Measurements from ENCODE around the gene TSPAN2.

TSPAN2 gene

DNA sequence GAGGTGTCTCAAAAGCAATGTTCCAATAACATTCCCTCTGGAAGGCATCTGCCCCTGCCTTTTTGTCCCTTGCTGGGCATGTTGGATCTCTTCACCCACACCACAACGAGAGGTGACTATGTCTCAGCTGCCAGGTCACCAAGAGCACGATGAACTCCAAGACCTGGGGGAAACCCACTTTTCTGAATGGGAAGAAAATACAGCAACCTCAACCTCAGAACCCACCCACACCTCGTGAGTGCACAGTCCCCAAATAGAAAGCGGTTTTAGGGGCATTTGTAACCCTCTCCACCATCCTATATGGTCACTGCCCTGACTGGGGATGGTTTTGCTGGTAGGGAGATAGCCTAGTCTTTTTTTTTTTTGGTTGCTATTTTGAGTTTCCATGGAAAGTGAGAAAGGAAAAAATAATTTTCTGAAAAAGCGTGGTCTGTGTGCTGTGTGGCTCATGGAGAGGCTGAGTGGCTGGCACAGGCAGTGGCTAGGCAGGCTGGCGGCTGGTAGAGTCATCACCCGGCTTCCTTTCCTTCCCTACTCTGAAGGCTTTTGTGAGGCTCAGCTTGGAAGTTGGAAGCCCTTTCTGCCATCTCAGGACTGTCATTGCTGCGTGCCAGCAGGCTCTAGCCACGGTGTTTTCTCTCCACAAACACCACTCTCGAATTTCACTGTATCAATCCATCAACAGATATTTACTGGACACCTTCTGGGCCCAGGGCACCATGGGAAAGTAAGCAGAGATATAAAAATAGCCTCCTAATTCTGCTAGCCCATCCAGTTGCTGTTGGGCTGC lies 15.8 kb downstream of the TSPAN2 start:
- no peak for DNase-seq

DNA sequence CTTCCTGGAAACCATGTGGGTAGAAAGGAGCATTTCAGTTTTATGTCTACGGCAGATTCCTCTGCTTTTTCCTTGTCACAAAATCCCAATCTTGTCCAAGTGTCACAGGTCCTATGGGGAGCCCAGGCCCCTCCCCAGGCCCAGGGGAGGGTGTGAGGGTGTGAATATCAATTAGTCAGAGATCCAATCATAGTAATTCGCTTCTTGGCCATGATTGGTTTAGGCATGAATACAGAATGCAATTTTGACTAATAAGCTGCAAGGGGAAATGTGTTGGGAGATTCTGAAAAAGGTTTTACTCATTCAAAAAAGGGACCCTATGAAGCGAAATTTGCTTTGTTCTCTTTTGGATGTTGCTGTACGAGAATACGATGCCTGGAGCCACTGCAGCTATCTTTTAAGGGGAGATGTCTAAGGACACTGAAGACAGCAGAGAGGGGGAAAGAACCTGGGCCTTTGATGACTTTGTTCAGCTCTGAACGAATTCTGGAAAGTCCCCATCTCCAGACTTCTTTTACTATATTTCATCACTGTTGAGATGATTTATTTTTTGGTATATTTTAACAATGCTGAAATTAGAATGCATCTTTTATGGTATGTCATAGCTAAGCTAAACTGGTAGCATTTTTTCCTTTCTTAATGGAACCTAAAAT lies 18.2 kb downstream of the TSPAN2 start:
- DNase-seq, result no peak

DNA sequence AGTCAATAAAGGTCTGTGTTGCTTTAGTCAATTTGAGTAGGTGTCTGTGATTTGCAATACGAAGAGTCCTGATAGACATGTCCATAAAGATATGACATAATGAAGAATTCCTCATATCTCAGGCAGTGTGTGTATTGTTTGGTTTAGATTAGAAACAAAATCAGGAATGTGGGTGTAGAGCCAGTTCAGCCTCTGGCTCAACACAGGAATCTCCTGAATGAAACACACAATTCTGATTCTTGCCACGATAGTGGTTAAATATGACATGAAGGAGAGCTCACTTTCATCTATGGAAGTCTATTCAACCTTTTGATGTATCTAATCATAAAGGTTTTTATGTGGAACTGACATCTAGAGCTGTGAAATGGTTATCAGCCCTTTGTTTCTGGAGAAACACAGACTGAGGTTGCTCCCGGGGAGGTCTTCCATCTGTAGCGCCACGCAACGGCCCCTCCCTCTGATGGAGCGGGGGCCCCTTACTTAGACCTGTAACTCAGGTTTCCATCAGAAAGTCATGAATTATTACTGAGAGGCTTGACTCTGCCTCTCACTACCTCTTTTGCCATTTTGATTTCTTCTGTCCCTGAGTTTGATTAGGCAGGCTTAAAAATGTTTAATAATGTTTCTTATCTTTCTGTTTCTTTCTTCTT lies 19.5 kb downstream of the TSPAN2 start:
- no peak for DNase-seq

DNA sequence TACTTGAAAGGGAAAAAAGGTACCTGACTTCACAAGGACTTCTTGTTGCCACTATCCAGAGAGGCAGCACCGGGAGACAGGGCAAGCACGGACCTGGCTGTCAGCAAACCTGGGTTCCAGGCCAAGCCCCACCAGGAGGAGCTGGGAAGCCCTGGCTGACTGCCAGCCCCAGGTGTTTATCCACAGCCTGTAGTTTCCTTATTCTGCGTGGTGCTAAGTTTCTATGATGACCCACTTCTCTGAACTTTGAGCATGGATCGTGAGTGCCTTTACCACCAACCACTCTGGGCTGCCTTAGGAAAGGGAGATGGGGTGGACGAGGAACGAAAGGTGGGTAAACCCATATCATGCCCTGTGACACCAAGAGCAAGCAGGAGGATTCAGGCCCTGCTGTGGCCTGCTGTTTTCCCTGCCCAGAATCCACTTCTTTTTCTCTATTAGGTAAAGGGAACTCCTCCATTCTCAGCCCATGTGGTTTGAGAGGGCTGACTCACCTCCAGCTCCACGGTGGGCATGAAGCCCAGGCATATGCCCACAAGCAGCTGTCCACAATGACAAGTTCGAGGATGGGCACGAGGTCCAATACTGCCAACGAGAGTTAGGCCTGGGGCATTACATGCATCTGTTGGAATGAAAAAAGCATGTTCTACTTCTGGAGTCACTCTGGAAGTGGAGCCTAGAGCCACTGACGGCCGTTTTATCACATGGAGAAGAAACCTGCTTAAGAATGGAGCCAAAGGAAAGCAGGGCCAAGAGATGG lies 20.3 kb downstream of the TSPAN2 start:
- no peak for DNase-seq

DNA sequence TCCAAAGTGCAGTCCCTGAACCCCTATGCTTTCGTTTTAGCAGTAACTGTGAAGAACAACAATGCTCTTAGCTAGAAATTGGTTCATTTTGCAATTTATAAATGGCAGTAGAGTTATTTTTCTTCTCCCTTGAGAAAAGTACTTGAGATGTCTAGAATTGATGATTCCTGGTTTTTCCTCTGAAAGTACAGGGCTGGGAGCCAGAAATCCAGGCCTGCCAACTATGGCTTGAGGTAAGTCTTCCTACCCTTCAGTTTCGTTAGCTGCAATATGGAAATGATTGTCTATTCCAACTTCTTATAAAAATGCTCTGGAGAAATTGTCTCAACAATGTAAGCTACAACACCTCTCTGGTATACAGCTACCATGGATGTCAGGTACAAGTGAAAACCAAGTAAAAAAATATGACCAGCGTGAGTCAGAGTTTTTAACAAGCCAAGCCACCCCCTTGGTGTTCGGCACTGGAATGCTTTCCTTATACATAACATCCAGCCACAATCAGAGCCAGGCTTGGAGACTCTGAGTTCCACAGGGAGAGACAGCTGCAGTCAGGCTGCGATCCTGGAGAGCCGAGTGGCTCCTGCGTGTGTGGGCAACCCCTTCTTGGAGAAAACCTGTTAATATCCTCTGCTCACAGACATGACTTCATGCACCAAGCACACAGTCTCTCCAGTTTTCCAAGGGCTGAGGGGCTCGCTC lies 22.0 kb downstream of the TSPAN2 start:
- DNase-seq, result no peak

DNA sequence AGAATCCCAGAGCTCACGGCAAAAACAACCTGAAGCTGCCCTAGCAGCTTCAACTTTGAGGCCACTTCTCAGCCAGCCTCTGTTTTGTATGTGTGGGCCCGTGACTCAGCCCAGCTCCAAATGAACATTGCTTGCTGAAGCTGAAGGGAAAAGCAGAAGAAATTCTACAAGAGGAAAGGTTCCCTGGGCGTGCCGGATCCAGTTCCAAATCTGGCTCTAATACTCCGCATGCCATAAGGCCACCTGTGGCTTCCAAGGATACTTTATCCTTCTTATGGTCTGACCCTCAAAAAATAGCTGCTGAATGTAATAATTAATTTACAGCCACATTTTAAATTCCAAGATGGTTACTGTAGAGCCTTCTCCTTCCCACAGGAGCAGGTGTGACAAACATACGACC lies 24.3 kb downstream of the TSPAN2 start:
- DNase-seq, result no peak

DNA sequence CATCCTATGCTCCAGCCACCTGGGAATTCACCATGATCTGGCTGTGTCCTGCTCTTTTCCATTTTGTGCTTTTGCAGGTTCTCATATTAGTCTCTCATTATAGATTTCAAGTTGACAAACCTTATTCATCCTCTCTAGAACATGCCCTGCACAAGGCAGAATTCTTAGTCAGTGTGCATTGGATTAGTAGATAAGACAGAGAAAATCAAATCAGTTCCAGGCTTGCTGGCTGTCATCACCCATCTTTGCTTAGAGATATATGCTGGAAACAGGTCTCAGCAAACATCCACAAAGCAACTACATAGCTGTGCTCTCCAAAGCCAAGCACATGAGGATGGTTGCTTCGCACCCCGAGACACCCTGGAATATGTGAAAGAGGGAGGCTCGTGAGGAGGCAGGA lies 24.8 kb downstream of the TSPAN2 start:
- no peak for DNase-seq

DNA sequence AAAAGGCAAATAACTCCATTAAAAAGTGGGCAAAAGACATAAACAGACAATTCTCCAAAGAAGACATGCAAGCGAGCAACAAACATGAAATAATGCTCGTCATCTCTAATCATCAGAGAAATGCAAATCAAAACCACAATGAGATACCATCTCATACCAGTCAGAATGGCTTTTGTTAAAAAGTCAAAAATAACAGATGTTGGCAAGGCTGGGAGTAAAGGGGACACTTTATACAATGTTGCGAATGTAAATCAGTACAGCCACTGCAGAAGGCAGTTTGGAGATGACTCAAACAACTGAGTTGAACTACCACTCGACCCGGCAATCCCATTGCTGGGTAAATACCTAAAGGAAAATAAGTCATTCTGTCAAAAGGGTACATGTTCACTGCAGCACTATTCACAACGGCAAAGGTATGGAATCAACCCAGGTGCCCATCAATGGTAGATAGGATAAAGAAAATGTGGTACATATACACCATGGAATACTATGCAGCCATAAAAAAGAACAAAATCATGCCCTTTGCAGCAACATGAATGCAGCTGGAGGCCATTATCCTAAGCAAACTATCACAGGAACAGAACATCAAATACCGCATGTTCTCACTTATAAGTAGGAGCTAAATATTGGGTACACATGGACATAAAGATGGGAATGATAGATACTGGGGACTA lies 25.9 kb downstream of the TSPAN2 start:
- DNase-seq, result peak; percentile 27 to 77

DNA sequence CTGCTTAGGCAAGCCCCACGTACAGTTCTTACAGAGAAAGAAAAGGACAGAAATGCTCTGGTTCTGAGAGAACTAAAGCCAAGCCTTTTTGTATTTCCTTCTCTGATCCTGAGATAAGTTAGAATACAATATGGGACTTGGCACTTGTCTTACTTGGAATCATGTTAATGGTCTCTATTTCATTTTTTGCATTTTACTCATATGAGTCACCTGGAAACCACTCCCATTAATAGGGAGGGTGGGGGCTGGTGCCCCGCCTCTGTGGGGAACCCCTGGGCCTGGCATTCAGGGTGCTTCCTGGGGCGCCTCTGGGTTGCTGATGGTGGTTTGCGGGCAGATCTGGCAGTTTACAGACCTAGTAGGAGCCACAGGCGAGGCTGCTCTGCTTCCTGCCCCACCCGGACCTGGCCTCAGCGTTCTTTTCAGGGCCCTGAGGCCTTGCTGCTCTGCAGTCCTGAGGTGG lies 26.7 kb downstream of the TSPAN2 start:
- DNase-seq, result peak; percentile 94

DNA sequence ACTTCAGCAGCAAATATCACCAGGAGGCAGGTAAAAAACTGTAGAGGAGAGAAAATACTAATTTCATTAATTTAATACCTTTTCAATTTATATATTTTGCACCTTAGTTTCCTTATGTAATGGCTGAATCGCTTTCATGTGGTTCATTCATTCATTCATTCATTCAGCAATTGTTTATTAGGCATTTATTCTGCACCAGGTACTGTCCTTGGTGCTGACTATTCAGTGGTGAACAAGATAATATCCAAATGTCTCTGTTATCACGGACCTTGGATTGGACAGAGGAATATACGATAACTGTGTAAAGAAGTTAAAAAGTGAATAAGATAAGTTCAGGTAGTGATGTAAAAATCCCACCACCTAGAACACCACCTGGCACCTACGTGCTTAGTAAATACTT lies 28.8 kb downstream of the TSPAN2 start:
- DNase-seq, result no peak

DNA sequence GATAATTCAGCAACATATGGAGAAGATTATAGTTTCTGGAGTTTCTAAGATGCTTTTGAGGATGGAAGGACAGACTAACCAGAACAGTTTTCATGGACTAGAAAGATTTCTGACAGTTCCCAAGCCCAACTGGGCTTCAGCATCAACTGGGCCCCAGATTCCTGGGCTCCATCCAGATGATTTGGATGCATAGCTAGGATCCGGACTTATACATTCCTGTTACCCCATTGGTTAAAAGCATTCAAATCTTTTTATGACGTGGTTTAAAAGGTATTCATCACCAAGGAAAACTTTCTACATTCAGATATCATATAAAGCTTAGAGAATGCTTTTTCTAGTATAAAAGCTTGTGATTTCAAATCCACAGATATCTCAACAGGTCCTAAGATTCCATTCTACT lies 30.0 kb downstream of the TSPAN2 start:
- no peak for DNase-seq

DNA sequence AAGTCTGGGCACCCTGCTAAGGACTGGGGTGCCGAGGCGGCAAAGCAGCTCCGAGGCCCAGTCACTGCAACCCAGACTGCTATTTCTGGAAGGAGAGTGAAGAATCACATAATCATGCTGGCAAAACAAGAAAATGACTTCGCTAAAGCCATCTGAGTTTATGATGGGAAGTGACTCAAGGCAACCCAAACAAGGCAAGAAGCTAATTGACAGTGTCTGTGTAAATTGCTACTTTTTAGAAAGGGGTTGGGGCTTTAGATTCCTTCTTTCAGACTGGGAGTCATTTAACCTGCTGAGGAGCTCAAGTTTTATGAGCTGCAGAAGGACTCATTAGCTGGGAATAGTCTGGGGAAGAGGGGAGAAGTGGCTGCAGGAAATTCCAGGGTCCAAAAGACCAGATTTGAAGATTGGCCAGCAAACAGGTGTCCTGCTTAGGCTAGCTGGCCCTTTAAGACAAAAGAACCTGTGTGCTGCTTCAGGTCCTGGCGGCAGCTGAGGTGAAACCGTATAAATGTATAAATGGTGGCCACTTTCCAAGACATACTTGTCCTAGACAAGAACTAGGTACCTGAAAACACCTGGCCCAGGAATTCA lies 31.5 kb downstream of the TSPAN2 start:
- DNase-seq, result no peak

DNA sequence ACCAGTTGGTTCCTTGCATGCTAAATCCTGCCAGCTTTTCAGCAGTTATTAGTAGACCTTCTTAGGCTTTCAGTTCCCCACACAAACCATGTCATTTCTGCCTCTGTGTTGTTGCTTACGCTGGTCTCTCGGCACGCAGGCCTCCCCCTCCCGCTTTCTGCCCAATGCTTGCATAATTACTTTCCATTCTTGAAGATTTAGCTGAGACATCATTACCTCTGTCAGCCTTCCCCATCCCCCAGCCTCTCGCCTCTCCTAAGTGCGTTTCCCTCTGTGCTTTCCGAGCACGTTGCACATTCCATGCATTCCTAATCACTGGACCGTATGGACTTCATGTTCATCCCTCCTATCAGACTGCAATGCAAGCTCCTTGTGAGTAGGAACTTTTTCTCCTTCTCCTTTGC lies 32.9 kb downstream of the TSPAN2 start:
- peak in 1 of 2 donors; percentile 20 for DNase-seq

DNA sequence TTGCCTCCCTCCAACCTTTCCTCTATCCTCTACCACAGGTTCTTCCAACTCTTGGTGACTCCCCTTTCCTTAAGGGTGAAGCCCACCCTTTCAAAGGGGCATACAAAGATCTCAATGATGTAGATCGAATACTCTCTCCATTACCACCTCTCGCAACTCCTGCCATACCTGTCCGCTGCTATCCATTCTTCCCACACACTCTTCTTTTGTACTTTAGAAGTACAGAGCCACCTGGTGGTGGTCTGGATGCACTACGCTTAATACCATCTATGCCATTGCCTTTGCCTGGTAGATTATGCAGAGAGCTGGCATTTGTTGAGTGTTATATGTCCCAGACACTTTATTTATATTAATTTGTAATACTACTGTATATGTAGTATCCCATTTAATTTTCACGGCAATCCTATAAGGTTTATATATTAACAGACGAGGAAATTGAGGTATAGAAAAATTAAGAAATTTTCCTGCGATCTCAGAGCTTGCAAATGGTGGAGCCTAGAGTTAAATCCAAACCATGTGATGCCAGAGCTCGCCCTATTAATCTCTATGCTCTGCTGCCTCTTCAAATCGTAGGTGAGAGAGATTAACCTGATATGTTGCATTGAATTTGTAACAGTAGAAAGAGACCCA lies 36.7 kb downstream of the TSPAN2 start:
- peak; percentile 52 to 70 for DNase-seq

DNA sequence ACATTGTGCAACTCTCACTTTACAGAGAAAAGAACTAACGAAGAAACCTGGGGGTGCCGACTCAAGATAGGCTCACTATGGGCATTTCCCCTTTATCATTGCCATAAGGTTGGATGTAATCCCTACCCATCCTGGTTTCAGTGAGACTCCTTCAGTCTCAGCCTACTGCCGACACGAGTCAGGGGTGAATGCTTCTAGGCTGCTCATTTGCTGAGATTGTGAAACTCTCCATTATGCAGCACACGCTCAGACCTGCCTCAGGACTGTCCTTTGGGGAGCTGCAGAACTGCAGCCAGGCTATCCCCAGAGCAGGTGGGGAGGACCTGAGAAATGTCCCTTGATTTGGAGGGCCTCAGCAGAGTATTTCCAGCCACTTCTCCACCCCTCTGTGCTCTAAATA lies 37.5 kb downstream of the TSPAN2 start:
- DNase-seq, result no peak

DNA sequence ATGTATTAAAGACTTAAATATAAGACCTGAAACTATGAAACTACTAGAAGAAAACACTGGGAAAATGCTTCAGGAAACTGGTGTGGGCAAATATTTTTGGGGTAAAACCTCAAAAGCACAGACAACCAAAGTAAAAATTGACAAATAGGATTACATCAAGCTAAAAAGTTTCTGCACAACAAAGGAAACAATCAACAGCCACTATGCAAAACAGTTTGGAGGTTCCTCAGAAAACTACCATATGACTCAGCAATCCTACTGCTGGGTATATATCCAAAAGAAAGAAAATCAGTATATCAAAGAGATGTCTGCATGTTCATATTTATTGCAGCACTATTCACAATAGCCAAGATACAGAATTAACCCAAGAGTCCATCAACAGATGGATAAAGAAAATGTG lies 42.6 kb downstream of the TSPAN2 start:
- no peak for DNase-seq

DNA sequence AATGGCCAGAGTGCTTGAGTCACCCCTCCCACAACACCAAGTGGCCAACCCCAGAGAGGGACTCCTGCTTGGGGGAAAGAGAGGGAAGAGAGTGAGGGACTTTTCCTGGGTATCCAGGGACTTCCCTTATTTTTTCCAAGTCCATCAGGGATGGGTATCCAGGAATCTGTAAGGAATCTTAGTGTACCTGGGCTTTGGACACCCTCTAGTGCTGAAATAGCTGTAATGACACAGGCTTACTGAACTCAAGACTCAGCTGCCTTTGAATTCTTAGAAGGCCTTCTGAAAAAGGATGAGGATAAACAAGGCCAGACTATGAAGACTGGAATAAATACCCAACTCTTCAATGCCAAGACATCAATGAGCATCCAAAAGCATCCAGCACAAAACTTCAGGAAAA lies 47.6 kb downstream of the TSPAN2 start:
- DNase-seq, result no peak

DNA sequence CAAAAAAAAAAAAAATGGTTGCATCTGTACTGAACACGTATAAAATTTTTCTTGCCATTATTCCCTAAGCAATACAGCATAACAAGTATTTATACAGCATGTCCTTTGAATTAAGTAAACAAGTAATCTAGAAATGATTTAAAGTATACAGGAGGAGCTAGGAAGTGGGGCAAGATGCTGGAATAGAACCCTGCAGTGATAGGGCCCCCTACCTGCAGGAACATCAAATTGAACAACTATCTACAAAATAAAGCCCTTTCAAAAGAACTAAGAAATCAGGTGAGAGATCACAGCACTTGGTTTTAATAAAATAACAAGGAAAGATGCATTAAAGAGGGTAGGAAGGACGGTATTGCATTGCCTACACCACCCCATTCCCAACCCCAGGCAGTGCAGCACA lies 48.8 kb downstream of the TSPAN2 start:
- no peak for DNase-seq

DNA sequence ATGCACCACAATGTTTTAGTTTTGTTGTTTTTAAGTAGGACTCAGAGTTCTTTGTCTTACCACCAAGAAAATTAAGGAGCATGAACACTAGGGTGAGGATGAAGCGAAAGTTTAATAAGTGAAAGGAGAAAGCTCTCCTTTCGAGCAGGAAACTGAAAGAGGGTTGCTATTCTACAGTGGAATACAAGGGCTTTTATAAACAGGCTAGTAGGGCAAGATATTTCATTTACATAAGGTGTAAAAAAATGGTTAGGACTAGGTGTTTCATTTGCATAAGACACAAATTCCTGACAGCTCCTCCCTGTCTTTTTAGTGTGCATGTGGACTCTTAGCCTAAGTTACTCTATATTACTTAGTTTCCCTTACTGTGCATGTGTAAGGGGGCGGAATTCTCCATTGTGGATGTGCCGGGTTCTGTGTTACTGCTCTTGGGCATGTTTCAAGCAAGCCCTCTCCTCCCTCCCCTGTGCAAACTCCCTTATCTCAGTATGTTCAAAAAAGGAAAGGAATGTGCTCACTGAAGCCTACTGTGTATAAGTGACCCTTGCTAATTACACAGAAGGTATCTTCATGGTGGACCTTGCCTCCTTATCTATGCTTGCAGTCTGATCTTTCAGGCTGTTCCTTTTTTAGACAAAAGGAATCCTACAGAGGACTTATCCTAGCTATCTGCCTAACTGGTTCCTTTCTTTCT lies 52.3 kb downstream of the TSPAN2 start:
- DNase-seq, result no peak

DNA sequence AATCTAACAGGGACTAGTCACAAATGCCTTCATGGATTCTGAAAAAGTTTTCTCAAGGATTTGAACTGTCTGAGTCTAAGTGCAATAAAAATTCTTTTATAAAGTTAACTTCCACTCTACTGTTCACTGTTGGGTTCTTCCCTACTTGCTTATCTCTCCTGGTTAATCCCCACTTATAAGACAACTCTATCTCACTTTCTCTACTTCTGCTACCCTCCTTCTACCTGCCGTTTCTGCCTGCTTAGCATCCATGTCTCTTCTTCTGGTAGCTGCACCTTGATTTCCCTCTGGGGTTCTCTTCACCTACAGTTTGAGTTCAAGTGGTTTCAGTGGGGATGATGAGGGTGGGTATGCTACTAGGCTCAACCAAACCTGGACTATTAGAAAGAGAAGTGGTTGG lies 53.7 kb downstream of the TSPAN2 start:
- DNase-seq, result no peak

DNA sequence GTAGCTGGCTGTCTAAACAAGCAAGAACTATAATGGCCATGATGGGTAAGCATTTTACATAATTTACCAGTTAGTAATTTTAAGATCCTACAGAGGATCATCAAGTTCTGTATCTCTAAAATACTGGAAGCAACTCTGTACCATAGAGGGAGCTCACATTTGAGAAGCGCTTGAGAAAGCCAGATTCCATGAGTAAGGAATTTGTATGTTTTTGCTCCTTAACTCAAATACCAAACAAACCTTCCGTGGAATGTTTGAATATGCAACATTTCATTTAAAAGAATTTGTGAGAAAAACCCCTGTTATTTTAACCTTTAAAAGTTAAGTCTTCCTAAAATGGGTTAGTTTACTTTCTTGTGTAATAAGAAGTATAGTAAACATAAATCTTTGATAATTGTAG lies 57.7 kb downstream of the TSPAN2 start:
- DNase-seq, result no peak

Data from CD4-positive, alpha-beta T cell treated with Interleukin-1 beta for 1 hour (primary cell).